DMS153 treated with DMSO at 0.1 percent for 48 hours (cell line): ENCODE measurements around the gene RIT1.
A peak's percentile ranks its signal among the peaks of the same experiment; 100 is the strongest.

Experiments used
- DNase-seq: peaks from one replicate; lab custom pipeline; 2025; ENCODE audit not compliant: unreplicated experiment; lab: John Stamatoyannopoulos, UW

The RIT1 gene

GRCh38 chr1:155859881-155860871 is 51.0 kb downstream of the RIT1 start:
- DNase-seq = peak; percentile 85

- peak; percentile 99 for DNase-seq
These were observed 51.8 kb downstream of the RIT1 start, which contains the start of gene SYT11 for GRCh38 chr1:155859234-155859829. Gene SYT11 (plus strand): TSS chr1:155859567. CDS start chr1:155859762, 195 bp downstream.

GRCh38 chr1:155858800-155859233 is 52.3 kb downstream of the RIT1 start:
- no peak for DNase-seq

GRCh38 chr1:155856975-155857930 is 53.9 kb downstream of the RIT1 start, which contains the start of gene GON4L:
Gene GON4L (minus strand): TSS chr1:155857214. CDS start chr1:155853780, 3,434 bp downstream.
- peak; percentile 99 for DNase-seq

GRCh38 chr1:155856257-155856974 is 54.7 kb downstream of the RIT1 start:
- no peak for DNase-seq

- DNase-seq = no peak
These were observed 60.8 kb downstream of the RIT1 start for GRCh38 chr1:155850345-155850744.

GRCh38 chr1:155847823-155848529 is 63.2 kb downstream of the RIT1 start:
- no peak for DNase-seq
